Fibroblast of the aortic adventitia (primary cell): ENCODE results near the gene PIGBOS1. TPM values are rescaled to one million over a fixed set of nuclear protein-coding genes. Genes with fewer than 3 reads are reported as not detected.

Experiments
- DNase-seq: peaks from one replicate; pipeline ENCODE4 v3.0.0-alpha.2; 2010; ENCODE audit warnings: low read depth
- H3K4me3 ChIP-seq: 2 replicates; pipeline ENCODE4 v1.5.1; 2011; ENCODE audit warnings: low read depth, mild to moderate bottlenecking, control low read depth, low read length, moderate library complexity
- CTCF ChIP-seq: IDR thresholded peaks from 2 replicates; pipeline ENCODE4 v1.5.1; 2011; ENCODE audit warnings: mild to moderate bottlenecking, low read length, control low read depth, inconsistent platforms; ENCODE audit not compliant: insufficient read depth
- total RNA-seq: library from RNA; depleted of rRNA; stranded (reverse); fragments of >200 nt; gene quantifications from 2 replicates; pipeline ENCODE4 v1.2.3, GENCODE V29; 2012; ENCODE audit warnings: low replicate concordance

Gene PIGBOS1, protein sequence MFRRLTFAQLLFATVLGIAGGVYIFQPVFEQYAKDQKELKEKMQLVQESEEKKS
- 9.5 and 10.9 TPM in 2 replicates for total RNA-seq

- DNase-seq: peak; percentile 92
- H3K4me3 ChIP-seq: peak within 1 kb of the TSS; percentile 91
- TF ChIP-seq CTCF: peak; percentile 20
Measured at GRCh38 chr15:55318588-55319494, at the start of gene PIGBOS1, which contains the start of gene PIGB. TSS of gene PIGBOS1 (minus strand) at chr15:55319123. CDS start at chr15:55317792, 1,331 bp downstream. TSS of gene PIGB (plus strand) at chr15:55319222. CDS start at chr15:55319251, 29 bp downstream.

- no peak for TF ChIP-seq CTCF
- DNase-seq: no peak
- H3K4me3 ChIP-seq: no peak overlapping the region
Measured at GRCh38 chr15:55366981-55367380, 48.1 kb upstream of the PIGBOS1 start.

GRCh38 chr15:55362641-55363040 is 43.7 kb upstream of the PIGBOS1 start:
- TF ChIP-seq CTCF: no peak
- no peak for DNase-seq
- H3K4me3 ChIP-seq: no peak overlapping the region

DNA sequence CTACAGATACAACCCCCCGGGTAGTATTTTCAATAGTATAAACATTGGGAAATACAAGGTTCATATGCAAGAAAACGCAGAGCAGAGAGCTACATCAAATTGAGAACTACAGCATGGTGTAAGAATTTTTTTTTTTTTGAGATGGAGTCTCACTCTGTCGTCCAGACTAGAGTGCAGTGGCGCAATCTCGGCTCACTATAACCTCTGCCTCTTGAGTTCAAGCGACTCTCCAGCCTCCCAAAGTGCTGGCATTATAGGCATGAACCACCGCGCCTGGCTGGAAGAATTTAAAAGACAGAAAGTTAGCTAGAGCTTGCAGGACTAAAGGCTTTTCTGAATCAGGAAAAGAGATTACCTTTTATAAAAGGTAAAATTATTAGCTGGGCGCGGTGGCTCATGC is 42.1 kb upstream of the PIGBOS1 start:
- no peak for DNase-seq
- TF ChIP-seq CTCF: no peak
- no peak overlapping the region for H3K4me3 ChIP-seq

- no peak for TF ChIP-seq CTCF
- no peak for DNase-seq
- no peak overlapping the region for H3K4me3 ChIP-seq
Measured at GRCh38 chr15:55360256-55360655, 41.3 kb upstream of the PIGBOS1 start.

GRCh38 chr15:55358471-55358870 is 39.5 kb upstream of the PIGBOS1 start:
- no peak overlapping the region for H3K4me3 ChIP-seq
- TF ChIP-seq CTCF: no peak
- DNase-seq: no peak
